Measurements from ENCODE around the gene RCN1.
"Not testable (repeated sequence)": the region's sequence is repeated elsewhere in the genome, so short reads cannot be mapped to it uniquely, and the experiment has no call there.

The RCN1 gene

GRCh38 chr11:32080361-32080980 lies 10.4 kb upstream of the RCN1 start:
- no peak for FAIRE-seq

DNA sequence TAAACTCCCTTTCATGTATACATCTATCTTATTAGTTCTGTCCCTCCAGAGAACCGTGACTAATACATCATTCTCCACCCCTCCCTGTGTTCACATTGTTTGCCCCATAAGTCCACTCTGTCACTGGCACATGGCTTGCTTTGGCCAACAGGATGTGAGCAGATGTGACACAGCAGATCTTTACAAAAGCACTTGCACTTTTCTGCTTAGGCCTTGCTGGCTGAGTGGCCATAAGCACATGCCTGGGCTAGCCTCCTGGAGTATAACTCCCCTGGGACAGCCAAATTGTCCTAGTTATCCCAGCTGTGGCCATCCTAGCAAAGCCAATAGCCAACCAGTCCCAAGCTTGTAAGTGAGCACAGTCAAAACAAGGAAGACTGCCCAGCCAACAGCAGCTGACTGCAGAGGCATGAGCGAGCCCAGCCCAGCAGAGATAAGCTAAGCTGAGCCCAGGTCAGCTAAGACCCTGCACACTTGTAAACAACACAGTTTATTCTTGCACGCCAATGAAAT lies 9.7 kb upstream of the RCN1 start:
- no peak for FAIRE-seq

DNA sequence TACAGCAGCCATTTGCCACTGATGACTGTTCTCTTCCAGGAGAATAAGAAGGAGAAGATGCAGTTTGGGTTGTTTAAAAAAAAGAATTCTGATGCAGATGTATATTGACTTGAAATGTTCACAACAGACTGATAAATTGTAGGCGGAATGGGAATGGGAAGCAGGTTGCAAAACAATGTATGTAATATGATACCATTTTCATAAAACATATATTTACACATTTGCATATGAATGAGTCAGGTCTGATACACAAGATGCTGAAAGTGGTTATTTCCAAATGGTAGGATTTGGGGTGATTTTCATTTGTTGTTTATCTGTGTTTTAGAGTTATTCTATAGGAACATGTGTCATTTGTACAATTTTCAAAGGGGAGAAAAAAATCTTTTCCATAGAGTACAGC lies 9.0 kb upstream of the RCN1 start:
- FAIRE-seq = no peak

GRCh38 chr11:32082346-32082986 lies 8.4 kb upstream of the RCN1 start:
- no peak for FAIRE-seq

- no peak for FAIRE-seq
These were observed 3.3 kb upstream of the RCN1 start for GRCh38 chr11:32087597-32087996.

- no peak for FAIRE-seq
These were observed 2.5 kb upstream of the RCN1 start for GRCh38 chr11:32088117-32088941.

DNA sequence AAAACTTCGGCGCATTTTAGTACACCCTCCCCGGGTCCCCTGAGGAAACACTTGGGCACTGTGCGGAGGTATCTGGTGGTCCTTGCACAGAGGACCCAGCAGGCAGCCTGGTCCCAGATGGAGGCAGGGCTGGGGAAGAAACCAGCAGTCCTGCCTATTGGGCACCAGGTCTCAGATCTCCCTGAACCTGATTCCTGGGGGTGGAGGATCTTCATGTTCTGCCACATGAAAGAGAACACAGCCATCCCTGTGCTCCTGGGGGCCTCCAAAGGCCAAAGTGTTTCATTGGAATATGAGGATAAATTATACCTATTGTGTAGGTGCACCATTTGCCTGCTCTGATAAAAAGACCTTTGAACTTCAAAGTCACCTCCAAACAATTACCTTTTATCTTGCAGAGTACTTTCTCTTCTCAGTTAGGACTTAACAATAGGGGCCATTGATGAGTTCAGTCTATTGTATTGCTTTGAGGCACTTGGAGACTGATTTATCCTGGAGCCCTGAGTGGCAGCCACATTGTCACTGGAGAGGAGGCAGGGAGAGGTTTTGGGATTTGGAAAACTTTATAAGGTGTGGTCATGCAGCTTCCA lies 1.8 kb downstream of the RCN1 start:
- no peak for FAIRE-seq

DNA sequence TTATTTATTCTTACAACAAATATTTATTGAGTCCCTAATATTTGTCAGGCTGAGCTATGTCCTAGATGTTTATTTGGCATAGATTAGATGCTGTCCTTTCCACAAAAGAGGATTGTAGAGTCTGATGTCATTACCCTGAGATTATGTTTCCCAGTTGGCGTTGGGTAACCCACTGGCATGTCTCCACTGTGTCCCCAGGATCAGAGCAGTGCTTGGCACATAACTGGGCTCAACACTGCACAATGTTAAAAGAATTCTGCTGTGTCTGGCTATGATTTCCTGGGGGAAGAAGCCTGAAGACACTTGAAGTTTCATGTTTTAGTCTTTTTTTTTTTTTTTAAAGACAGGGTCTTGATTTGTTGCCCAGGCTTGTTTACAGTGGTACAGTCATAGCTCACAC lies 4.0 kb downstream of the RCN1 start:
- no peak for FAIRE-seq

GRCh38 chr11:32098142-32098903 lies 7.4 kb downstream of the RCN1 start:
- no peak for FAIRE-seq

DNA sequence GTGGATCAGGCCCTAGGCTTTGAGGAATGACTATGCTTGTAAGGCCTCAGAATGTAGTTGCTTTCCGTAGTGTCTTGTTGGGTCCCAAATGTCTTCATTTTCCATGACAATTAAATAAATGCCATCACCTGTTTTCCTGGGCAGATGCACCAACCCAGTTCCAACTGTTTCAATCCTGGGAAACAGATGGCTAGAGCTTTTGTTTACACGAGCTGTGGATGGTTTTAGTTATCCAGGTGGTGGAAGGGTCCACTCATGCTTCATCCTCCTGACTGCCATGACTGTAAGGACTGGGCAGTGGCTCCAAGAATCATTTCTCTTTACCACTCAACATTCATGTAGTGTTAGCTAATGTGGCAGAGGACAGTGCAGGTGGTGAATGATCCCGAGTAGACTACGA lies 8.6 kb downstream of the RCN1 start:
- no peak for FAIRE-seq

GRCh38 chr11:32100495-32100894 lies 9.6 kb downstream of the RCN1 start:
- no peak for FAIRE-seq

GRCh38 chr11:32101791-32102190 lies 10.9 kb downstream of the RCN1 start:
- no peak for FAIRE-seq

- not testable (repeated sequence) for FAIRE-seq
These were observed 12.3 kb downstream of the RCN1 start for GRCh38 chr11:32103121-32103719.

- FAIRE-seq = no peak
These were observed 13.1 kb downstream of the RCN1 start for GRCh38 chr11:32103941-32104340.

GRCh38 chr11:32105871-32106560 lies 15.1 kb downstream of the RCN1 start:
- FAIRE-seq = no peak

DNA sequence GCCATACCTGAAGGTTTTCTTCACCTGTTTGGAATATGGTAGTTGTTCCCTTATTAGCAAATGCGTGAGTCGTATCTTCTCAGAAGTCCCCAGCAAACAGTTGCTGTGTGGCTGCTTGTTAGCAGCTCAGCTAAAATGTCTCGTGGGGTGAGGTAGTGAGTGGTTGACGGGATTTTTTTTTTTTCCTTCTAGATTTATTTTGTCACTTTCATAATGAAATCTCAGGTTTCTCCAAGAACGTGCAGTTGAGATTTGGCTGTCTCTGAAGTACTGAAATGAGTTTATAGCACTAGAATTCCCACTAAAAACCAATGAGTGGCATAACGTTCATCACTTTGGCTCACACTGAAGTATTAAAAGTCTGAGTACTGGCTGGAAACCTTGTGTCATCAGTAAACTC lies 16.8 kb downstream of the RCN1 start:
- no peak for FAIRE-seq

GRCh38 chr11:32108576-32108975 lies 17.7 kb downstream of the RCN1 start:
- no peak for FAIRE-seq

- no peak for FAIRE-seq
These were observed 18.3 kb downstream of the RCN1 start for GRCh38 chr11:32109138-32109537.

DNA sequence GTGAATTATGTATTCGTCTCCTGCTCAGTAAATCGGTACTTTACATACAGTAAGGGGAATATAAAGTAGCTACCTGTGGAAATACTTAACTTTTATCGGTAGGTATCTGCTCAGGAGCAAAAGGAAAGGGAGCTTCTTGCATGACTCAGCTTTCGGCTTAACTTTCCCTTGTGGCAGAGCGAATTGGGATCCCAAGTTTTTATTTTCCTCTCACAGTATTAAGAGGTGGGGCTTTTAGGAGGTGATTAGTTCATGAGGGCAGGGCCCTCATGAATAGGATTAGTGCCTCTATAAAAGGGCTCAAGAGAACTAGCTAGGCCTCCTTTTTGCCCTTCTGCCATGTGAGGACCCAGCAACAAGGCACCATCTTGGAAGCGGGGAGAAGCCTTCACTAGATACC lies 18.7 kb downstream of the RCN1 start:
- no peak for FAIRE-seq

GRCh38 chr11:32110795-32111194 lies 19.9 kb downstream of the RCN1 start:
- no peak for FAIRE-seq

DNA sequence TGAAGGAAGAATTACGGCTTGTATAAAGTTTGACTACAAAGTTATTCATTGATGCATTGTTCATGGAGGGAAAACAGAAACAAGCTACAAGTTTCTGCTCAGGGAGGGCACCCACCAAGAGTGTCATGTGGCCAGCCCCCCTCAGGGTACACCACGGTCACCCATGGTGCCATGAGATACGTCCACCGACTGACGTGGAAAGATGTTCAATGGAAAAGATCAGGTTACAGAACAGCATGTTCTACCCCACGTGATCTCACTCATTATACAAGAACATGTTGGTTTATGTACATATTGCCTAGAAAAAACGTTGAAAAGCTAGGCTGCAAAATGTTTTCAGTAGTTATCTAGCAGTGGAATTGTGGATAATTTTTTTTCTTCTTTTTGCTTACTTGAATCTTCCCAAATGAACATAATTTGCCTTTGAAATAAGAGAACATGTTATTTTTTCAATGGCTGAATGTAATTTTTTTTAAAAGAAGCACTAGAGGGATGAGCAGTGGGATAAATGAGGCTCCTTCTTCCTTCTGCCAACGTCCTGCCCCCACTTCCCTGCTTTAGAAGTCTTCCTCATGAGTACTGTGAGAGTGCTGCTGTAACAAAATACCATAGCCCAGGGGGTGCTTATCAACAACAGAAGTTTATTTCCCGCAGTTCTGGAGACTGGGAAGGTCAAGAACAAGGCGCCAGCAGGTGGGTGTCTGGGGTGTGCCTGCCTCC lies 22.5 kb downstream of the RCN1 start:
- no peak for FAIRE-seq

Measured in TTC549 (cell line).